Stimulated activated CD8-positive, alpha-beta memory T cell treated with anti-CD3 and anti-CD28 coated beads, Interleukin-7, amount 100 ng/mL, for 4 hours (primary cell): ENCODE results near the gene OTX1.

Source experiments
- DNase-seq, 2 donors: peaks; one replicate each; pipeline ENCODE4 v3.0.0-alpha.2; 2020; ENCODE audit warnings: low read depth in 2 of 2

Gene OTX1

DNA sequence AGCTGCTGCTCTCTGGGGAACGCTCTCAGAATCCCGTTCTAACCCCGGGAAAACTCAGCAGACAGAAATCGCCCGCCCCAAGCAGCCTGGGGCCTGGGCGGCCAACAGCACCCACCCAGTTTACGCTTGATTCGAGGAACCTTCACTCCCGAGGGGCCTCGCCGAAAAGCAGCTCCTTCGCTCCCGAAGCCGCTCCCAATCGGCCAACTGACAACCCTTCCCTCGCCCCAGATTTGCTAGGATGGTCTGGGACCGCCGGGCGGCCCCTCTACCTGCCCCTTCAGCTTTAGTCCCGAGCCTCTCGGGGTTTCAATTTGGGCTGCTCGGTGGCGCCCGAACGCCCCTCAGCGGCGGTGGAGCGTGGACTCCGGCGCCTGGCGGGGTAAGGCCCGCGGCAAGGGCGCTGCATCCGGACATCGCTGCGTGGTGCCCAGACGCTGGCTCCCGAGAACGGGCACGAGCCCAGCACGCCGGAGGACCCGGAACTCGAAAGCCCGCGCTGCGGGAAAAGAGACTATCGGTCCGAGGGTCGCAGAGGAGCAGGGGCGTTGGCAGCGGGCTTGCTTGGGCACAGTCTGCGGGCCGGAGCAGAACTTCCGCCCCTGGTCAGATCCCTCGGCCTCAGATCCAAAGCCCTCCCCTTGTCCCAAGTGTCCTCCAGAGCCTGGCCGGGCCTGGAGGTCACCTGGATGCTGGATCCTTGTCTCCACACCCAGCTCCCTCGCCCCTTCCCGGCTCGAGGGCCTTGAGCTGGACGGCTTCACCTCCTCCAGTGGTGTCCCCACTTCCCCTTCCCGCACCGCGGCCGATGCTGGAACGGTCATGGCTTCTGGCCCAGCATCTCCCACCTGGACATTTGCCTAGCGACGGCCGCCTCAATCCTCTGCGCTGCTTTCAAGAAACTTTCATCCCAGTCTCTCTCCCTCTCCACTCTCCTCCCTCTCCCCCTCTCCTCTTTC, 3.0 kb upstream of the OTX1 start:
- DNase-seq = no peak

DNA sequence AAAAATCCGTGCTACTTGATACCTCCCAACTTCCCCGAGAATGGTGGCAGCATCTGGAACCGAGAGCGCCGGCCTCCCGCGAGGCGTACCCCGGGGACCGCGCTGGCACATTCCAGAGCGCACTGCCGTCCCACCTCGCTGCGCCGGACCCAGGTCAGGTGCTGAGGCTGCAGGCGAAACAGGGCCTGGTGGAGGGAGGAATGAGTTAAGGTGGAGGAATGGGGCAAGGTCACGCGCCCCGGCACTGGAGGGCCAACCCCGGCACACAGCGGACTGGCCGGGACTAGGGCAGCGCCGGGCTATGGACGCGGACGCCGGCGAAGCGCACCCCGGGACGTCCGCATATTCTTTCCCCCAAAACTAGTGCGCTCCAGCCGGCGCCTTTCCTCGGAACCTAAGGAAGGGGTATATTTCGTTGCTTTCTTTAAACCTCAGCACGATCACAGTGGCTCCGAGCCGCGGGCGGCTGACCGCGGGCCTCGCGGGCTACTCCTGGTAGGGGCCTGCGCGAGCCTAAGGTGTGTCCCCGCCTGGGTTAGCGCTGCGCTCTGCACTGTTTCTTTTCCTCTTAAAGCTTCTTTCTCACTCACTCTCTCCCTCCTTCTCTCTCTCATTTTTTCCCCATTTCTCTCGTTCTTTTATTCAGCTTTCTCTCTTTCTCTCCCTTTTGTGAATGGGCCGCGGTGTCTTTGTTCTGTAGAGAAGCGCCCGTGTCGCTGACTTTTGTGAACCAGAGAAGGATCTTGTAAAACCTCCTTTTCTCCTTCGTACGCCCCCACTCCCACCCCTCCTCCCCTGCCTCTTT, 2.1 kb upstream of the OTX1 start:
- DNase-seq = no peak

DNA sequence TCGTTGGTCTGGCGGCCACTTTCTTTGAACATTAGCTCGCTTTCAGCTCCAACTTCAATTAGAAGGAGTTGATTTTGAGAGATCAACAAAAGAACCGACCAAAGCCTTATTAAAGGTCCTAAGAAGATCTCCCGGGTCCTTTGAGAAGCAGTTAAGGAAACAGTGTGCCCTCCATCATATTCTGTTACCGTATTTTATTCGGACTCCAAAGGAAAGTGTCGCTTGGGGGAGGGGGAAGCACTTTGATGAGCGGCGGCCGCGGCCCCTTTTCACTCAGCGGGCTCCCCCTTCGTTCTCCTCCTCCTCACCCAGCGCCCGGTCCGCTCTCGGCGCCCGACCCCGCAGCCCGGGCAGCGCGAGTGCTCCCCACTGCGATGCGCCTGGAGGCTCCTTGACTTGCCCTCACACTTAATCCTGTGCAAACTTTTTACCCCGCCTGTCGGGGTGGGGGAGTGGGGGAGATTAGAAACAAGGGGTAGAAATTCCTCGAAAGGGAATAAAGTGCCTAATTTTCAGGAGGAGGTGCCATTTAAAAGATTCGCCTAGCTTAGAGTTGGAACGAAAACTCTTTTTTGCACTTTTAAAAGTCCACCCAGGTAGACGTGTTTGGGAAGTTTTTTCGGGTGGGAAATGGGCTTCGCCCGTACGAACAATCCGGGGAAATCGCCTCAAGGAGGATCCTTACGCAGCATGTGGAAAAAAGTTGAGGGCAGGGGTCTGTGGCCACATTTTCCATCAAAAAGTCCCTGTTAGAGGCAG, 1.2 kb upstream of the OTX1 start:
- no peak for DNase-seq

DNA sequence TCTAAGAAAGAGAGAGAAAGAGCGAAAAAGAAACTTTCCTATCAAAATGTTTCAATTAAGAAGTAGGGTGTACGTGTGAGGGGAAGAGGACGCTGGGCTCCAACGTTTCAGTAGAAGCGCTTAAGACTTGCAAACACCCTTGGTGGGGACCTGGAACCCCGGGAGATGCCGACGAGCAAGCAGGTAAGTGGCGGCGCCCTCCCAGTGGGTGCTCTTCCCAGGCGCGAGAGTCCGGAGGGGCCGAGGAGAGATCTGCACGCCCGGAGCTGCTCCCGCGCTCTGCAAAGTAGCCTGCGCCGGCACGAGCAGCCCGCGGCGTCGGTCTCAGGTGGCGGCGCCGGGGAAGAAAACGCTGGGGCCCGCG, 678 bp upstream of the OTX1 start:
- no peak for DNase-seq

DNA sequence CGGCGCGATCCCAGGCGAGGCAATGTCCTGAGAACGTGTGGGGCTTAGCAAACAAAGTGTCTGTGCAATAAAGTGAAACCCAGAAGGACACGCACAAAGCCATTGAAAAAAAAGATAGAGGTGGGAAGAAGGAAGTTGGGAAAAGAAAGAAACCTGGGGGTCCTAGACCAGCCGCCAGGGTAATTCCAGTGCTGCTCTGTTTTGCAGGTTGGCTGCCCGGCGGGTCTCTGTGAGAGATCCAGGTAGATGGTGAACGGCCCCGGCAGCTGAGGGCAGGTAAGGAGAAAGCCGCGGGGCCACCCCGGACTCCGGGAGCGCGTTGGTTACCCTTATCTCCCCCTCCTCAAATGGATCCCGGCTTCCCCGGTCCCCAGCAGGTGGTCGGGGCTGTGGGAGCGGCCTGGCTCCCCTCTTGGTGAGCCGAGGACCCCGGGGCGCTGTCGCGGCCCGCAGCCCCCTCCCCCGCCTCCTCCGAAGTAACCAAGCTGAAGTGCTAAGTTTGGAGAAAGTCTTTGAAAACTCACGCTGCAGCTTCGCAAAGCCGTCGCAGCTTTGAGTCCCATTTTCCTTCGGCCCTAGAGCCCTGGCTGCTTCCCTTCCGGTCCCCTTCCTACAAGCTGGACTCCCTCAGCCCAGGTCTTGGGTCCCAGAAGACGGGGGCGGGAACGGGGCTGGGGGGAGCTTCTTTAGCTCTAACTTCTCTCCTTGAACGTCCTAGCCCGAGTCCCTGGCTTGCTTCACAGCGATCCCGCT, 588 bp downstream of the OTX1 start:
- DNase-seq = no peak

DNA sequence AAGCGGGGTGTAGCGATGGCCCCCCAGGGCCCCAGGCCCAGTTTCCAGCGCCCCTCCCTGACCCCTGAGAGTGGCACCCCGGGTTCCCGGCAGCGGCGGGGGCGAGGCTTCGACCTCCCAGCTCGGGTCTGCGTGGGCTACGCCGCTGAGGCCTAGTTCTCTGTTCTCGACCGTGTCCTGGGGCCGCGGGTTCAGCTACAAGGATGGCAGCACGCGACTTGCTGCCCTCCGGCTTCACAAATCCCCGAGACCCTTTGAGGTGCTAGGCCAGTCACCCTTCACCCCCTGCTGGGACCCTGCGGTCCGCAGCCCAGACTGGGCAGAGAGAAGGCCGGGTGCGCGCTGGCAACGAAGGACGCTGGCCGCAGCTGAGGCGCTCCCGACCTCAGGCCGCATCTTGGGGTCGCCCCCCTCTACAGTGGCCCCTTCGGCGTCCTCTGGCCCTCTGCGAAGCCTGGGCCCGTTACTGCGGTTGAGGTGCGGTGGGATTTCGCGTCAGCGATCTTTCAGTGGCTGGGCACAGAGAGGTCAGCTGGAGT, 1.2 kb downstream of the OTX1 start:
- DNase-seq = no peak

DNA sequence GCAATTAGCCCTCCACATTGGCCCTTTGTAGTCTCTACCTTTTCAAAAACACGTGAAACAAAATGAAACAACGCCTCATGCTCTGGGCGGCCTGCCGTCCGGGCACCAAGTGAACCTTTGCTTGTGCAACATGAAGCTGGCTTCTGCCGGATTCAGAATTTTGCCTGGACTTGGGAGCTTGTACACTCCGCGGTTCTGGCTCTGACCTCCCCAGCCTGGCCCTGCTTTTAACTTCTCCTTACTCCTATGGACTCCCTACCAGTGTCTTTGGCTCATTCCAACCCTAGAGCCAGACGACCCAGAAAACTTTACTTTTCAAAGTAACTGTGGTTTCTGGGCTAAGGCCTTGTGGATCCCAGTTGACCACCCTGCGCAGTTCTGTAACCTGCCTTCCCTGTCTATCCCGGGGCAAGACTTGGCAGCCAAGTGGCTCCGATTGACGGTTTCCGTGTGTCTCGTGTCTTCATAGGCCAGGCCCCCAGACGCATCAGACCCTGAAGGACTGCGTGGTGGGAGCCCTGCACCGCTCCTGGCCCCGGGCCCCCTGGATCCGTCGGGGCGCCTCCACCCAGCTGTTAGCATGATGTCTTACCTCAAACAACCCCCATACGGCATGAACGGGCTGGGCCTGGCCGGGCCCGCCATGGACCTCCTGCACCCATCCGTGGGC, 1.9 kb downstream of the OTX1 start:
- no peak for DNase-seq

DNA sequence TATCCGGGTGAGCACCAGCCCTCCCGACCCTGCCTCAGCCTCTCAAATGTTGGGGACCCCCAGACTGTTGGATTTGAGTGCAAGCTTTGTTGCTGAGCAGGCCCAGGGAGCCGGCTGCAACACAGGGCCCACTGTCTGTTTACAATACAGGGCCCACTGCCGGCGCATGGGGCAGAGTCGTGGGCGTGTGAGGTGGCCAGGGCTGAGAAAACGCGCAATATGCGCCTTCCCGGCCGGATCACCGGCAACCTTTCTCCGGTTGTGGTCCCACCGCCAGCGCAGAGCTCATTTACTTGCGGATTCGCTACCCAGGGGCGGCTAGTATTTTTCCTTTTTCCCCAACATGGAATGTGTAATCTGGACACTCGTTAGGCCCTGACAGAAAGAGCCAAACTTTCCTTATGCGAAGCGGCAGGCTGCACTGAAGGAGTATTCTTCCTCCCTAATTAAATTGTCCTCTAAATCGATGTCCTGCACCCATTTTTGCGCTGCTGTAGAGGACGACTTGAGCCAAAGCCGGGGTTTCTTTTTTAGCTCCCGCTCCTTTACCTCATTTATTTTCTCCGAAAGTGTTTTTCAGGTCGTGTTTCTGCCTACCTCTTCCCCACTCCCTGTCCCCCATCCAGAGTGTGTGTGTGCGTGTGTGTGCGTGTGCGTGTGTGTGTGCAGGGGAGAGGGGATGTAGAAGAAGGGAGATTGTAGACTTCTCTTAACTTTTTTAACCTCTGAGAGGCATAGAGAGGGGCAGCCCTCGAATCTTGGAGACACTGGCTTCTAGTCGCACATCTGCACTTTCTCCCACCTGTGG, 2.7 kb downstream of the OTX1 start:
- no peak for DNase-seq

DNA sequence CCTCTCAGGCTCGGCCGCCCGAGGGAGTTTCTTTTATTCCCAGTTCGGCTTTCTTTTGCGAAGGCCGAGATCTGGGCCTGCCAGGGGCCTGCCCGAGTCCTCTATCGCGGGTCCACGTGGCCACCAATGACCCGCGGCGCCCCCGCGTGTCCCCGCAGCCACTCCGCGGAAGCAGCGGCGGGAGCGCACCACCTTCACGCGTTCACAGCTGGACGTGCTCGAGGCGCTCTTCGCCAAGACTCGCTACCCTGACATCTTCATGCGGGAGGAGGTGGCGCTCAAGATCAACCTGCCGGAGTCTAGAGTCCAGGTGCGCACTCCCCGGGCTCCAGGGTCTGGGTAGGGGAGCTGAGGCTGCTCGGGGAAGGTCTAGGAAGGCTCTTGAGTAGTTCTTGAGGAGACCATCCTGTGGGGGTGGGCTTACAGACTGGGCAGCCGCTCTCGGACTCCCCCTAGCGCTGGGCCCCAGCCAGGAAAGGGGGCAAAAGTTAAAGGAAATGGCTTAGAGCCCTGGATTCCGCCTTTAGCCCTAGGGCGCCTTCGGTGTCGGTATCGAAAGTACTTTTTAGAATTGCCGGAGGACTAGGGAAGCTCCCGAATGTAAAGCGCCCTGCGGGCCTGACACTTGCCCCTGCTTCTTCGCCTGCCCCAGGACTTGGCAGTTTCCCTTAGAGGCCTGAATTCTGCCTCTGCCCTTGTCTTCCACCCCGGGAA, 3.4 kb downstream of the OTX1 start:
- no peak for DNase-seq

DNA sequence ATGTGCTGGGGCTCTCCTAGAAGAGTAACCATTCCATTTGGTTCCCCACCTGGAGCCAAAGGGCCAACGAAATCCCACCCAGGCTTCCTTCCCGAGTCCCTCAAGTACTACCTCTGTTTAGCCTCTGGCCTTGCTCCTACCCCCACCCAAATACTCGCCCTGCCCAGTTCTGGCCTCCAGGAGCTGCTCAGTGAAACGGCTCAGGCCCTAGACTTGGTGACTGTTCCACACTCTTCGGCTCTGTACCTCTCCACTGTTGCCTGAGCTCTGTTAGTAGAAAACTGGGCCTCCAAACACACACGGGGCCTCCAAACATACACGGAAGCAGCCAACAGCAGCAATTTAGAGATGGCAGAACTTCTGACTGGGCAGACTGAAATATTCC, 4.2 kb downstream of the OTX1 start:
- no peak for DNase-seq

DNA sequence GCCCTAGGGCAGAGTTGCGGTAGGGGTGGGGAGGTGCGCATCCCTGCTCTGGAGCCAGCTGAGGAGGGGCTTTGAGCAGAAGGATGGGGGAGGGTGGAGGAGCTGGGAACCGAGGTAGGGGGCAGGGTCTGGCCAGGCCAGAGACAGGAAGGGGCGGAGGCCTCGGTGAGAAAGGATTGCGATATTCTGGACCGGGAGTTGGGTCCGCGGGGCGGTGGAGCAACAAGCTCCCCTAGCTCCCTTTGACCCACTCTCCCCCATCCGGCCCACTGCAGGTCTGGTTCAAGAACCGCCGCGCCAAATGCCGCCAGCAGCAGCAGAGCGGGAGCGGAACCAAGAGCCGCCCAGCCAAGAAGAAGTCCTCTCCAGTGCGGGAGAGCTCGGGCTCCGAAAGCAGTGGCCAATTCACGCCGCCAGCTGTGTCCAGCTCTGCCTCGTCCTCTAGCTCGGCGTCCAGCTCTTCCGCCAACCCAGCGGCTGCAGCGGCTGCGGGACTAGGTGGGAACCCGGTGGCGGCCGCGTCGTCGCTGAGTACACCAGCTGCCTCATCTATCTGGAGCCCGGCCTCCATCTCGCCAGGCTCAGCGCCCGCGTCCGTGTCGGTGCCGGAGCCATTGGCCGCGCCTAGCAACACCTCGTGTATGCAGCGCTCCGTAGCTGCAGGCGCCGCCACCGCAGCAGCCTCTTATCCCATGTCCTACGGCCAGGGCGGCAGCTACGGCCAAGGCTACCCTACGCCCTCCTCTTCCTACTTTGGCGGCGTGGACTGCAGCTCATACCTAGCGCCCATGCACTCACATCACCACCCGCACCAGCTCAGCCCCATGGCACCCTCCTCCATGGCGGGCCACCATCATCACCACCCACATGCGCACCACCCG, 4.8 kb downstream of the OTX1 start:
- no peak for DNase-seq

DNA sequence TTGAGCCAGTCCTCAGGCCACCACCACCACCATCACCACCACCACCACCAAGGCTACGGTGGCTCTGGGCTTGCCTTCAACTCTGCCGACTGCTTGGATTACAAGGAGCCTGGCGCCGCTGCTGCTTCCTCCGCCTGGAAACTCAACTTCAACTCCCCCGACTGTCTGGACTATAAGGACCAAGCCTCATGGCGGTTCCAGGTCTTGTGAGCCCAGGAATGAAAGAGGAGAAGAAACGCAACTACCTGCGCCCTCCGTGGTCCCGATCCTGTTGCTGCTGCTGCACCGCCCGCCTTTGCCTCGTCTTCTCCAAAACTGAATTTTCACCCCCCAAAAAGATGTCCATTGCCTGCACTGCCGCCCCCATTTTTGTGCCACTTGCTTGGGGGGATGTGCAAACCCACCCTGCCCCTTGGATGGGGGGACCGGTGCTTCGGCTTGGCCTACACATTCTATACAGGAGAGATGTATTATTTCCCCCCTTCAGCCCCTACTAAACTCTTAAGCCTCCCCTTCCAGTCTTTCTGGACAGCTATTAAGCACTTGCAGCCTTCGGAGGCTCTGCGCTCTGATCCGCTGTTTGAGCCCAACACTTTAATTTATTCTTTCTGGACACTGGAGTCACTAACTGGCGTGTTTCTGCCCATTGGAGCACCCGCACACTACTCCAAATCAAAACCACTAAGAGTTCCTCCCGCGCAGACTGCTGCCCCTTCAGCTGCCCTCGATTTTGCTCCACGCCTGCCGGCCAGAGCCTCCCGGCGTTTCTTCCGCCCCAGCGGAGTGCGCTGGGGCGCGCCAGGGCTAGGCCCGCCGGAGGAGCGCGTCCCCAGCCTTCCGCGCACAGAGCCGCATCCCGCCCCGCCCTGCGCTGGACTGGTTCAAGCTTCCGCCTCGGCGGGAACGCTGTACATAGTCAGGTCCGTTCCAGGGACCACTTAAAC, 5.7 kb downstream of the OTX1 start:
- no peak for DNase-seq

DNA sequence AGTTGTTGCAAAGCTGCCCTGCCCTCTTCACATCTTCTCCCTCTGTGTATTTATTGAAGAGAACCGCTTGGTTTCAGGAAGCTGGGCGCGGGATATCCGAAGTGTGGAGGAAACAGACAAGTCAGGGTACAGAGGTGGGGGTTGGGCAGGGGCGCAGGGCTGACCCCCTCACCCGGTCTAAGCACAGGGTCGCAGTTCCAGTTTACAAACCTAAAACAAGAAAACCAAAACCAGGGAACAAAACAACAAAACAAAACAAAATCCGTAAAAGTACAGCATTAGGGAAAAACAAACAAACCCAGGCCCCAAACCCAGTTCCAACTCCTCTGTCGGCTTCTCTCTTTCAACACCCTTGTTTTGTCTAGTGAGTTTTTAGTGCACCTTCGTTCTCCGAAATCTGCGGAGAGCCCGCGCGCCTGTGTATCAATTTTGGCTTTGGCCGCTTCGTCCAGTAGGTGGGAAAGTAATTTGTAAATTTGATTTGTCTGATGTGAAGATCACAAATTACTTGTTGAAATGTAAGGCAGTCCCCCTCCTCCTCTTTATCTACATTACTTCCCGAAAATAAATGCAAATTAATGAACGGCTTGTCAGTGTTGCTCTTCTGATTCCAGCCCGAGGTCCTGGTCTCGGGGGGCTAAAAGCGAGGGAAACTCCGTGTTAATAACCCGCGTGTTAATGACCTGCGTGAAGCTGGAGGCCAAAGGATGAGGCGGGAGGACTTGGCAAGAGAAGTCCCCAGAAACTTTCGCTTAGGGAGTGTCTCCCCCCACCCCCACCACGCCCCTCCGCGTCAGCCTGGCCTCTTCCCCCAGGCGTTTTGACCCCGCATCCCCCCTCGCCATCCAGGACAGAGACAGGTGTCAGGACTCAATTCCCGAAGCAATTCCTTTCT, 6.9 kb downstream of the OTX1 start:
- DNase-seq = no peak

DNA sequence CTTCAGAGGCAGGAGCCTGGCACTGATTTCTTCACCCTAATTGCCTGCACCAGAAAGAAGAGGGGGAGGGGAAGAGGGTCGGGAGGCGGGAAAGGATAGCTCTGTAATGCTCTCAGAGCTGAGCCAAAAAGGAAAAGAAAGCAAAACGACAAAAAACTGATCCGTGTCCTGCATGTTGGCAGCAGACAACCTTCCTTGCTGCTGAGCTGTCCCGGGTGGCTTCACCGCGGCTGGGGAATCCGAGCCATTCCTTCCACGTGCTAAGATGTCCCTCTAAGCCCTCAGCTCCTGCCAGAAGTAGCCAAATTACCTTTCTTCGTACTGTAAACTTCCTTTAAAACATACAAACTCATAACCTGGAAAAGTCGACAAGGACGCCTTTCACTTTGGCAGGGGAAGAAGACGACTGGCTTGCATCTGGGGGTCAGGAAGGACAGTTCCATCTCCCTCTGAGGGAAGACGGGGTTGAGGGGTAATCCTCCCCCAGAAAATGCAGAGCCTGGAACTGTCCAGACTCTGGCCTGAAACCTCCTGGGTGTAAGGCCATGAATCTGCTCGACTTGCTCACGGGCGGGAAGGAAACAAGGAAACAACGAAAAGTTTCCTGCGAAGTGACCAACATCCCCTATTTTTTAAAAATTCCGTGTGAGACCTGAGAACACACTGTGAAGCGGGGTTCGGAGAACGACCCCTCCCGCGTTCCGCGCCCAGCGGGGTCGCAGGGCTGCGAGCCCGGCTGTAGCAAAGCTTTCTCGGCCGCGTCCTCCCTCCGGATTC, 7.7 kb downstream of the OTX1 start:
- DNase-seq = no peak
